HG03103 (cell line): ENCODE measurements around the gene SNAPC5.
"Not testable (repeated sequence)": the region's sequence is repeated elsewhere in the genome, so short reads cannot be mapped to it uniquely, and the experiment has no call there.

ENCODE experiments used
- ATAC-seq: cut with Tn5 transposase; IDR thresholded peaks from one replicate; pipeline ENCODE4 v1.9.1; 2021; ENCODE audit warnings: low read depth; ENCODE audit not compliant: unreplicated experiment

The SNAPC5 gene

GRCh38 chr15:66461294-66461693 is 36.3 kb downstream of the SNAPC5 start:
- ATAC-seq: not testable (repeated sequence)

GRCh38 chr15:66459818-66460615 is 37.5 kb downstream of the SNAPC5 start:
- ATAC-seq: no peak

DNA sequence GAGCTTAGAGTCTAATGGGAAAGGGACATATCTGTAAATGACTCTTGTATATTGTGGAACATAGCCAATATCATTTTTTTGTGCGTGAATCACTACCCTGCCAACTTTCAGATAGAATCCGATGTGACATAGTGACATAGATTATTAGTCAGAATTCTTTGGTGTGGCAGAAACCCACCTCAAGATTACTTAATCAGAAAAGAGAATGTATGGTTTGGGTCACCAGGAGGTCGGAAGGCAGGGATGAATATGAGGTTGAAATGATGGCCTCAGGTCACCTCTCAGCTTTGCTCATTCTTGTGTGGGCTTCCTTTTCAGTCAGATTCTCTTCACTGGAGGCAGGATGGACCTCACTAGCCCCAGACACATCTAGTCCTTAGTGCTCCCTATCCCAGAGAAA is 41.4 kb downstream of the SNAPC5 start:
- ATAC-seq: no peak

DNA sequence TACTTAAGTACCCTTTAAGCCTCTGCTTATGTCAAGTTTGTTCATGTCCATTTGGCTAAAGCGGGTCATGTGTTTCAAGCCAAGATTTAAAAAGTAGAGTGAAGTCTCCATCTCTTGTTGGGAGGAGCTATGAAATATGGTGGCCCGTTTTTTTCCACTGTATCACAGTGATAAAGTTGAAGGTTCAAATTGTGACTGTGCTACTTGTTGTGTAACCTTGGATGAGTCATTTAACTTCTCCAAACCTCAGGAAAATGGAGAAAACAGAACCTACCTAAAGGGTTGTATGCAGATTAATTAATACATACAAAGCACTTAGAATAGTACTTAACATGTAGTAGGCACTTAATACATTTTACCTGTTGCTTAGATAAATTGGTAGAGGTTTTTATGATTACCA is 43.4 kb downstream of the SNAPC5 start:
- no peak for ATAC-seq

DNA sequence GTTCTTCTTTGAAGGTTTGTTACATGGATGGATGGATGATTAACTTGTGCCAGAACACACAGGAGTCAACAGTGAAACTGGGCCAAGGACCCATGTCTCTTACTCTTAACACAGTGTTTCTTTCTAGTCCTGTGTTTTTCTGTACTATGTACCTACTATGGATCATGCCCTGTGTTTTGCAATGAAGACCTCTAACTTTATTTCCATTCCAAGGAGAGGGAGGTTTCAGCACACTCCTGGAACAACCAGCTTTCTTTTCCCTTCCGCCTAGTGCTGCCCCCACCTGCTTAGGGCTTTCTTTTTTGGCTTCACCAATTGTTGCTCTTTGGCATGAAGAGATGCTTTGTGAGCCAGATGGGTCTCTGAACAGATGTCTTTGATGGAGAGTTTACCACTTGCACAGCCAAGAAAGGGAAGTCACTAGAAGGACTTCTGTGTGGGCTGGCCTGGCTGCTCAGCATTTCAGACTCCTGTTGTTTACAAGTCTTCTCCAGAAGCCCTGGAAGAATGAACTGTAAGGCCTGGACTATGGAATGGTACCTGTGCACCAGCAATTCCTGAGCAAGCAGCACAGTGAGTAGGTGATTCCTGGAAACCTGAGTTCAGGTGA is 44.5 kb downstream of the SNAPC5 start:
- ATAC-seq: no peak

GRCh38 chr15:66452420-66452819 is 45.1 kb downstream of the SNAPC5 start:
- ATAC-seq: no peak
